ENCODE measurements around the gene SMIM27.
"Not testable (repeated sequence)": the region's sequence is repeated elsewhere in the genome, so short reads cannot be mapped to it uniquely, and the experiment has no call there.

Gene SMIM27

DNA sequence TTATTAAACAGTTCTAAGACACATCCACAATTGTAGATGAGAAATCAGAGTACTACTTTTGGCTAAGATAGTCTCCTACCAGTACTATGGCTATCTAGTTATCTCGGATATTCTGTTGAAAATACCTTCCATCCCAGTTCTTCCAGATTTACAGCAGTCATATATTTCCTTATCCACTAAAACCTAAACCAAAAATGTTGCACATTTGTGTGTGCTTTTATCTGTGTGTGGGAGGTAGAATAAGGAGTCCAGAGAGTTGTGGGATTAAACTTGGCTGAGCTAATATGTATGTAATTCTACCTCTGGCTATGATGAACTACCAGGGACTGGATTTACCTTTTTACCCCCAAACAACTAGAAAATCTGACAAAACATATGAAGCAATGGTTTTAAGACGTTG is 38.3 kb downstream of the SMIM27 start:
- no peaks in the 10 kb centered on the region for H3K9me3 ChIP-seq (ENCODE audit: low read length)
- H3K27me3 ChIP-seq (ENCODE audit: insufficient read depth, low read length), result no peaks in the 10 kb centered on the region
- no peaks in the 10 kb centered on the region for H3K36me3 ChIP-seq (ENCODE audit: insufficient read depth, low read length)
- no peak overlapping the region for H3K4me3 ChIP-seq (ENCODE audit: low read length)
- no peaks in the 10 kb centered on the region for H3K4me1 ChIP-seq (ENCODE audit: insufficient read depth, low read length)
- H2AFZ ChIP-seq (ENCODE audit: low read depth, low read length), result no peak overlapping the region

DNA sequence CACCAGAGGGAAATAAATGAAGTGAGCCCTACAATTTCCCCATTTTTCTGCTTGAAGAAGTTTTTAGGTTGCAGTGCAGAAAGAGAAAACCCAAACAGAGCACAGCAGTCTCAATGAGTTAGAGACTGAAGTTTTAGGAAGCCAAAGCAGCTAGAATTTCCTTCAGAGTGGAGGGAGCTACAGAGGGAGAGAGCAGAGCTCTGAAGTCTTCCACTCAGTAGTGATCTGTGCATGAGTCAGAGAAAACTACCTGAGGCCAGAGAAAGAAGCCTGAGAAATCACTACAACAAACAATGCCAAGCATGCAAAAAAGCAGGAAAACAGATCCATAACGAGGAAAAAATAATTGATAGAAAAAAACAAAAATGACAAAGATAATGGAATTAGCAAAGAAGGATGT is 38.8 kb downstream of the SMIM27 start:
- Histone ChIP-seq H3K4me1 (ENCODE audit: insufficient read depth, low read length) (no peaks in the 10 kb centered on the region), H2AFZ (ENCODE audit: low read depth, low read length) (no peak overlapping the region), H3K27me3 (ENCODE audit: insufficient read depth, low read length) (no peaks in the 10 kb centered on the region), H3K4me3 (ENCODE audit: low read length) (no peak overlapping the region), H3K36me3 (ENCODE audit: insufficient read depth, low read length) (no peaks in the 10 kb centered on the region), H3K9me3 (ENCODE audit: low read length) (no peaks in the 10 kb centered on the region)

DNA sequence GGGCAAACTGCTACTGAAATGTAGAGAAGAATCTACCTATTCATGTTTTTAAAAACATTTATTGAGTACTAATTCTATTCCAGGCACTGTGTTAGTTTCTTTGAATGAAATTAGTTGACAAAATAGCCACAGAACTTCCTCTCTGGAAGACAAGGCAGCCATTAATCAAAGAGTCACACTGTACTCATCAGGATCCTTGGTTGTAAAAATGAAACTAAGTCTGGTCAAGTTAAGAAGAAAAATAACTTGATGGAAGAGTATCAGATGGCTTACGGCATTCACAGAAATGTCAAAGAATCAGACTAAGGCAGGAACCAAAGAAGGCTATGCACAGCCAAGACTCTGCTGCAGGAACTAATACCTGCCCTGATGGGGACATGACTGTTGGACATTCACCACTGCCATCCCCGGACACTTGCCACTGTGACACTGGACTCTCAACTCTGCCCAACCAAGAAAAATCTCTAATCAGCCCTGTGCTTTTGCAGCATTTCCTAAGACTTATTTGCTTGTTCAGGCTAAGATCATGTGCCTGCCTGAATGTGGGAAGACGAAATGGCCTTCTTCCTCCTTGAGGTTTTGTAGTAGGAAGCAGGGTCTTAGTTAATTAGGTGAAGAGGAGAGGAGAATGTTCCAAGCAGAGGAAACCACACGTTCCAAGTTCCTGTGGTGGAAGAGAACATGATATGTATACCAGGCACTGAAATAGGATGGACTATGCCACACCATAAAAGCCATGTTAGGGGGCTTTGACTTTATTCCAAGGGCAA is 44.2 kb downstream of the SMIM27 start:
- Histone ChIP-seq H3K4me1 (ENCODE audit: insufficient read depth, low read length) (no peaks in the 10 kb centered on the region), H3K36me3 (ENCODE audit: insufficient read depth, low read length) (no peaks in the 10 kb centered on the region), H3K4me3 (ENCODE audit: low read length) (no peak overlapping the region)

DNA sequence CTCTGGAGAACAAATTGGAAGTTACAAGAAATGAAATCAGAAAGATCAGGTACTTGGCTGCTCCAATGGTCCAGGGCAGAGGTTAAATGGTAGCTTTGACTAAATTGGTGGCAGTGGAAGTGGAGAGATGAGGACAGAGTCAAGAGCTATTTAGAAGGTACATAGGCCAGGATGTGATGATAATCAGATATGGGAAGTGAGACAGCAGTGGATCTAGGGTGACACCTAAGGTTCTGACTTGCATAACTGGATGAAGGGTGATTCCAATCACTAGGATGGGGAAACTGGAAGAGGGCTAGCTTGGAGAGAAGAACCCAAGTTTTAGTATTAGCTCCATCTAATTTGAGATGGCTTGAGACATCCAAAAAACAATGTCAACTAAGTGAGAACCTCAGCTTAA is 44.8 kb downstream of the SMIM27 start:
- H3K9me3 ChIP-seq (ENCODE audit: low read length), result no peaks in the 10 kb centered on the region
- no peaks in the 10 kb centered on the region for H3K36me3 ChIP-seq (ENCODE audit: insufficient read depth, low read length)

More for the DNA sequence above, 44.2 kb downstream of the SMIM27 start:
- H3K27me3 ChIP-seq (ENCODE audit: insufficient read depth, low read length), result no peaks in the 10 kb centered on the region
- no peaks in the 10 kb centered on the region for H3K9me3 ChIP-seq (ENCODE audit: low read length)
- H2AFZ ChIP-seq (ENCODE audit: low read depth, low read length), result no peak overlapping the region

DNA sequence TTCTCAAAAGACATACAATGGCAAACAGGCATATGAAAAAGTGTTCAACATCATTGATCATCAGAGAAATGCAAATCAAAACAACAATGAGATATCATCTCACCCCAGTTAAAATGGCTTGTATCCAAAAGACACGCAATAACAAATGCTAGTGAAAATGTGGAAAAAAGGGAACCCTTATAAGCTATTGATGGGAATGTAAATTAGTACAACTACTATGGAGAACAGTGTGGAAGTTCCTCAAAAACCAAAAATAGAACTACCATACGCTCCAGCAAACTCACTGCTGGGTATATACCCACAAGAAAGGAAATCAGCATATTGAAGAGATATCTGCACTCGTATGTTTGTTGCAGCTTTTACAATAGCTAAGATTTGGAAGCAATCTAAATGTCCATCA is 46.9 kb downstream of the SMIM27 start:
- H2AFZ ChIP-seq (ENCODE audit: low read depth, low read length); H3K27me3 ChIP-seq (ENCODE audit: insufficient read depth, low read length); H3K4me1 ChIP-seq (ENCODE audit: insufficient read depth, low read length); H3K36me3 ChIP-seq (ENCODE audit: insufficient read depth, low read length); H3K4me3 ChIP-seq (ENCODE audit: low read length); H3K9me3 ChIP-seq (ENCODE audit: low read length): not testable (repeated sequence)

More for the DNA sequence above, 44.8 kb downstream of the SMIM27 start:
- Histone ChIP-seq H2AFZ (ENCODE audit: low read depth, low read length) (no peak overlapping the region), H3K4me3 (ENCODE audit: low read length) (no peak overlapping the region), H3K27me3 (ENCODE audit: insufficient read depth, low read length) (no peaks in the 10 kb centered on the region), H3K4me1 (ENCODE audit: insufficient read depth, low read length) (no peaks in the 10 kb centered on the region)
